ENCODE results near the gene DUSP18.
"Not testable (repeated sequence)": the region's sequence is repeated elsewhere in the genome, so short reads cannot be mapped to it uniquely, and the experiment has no call there.

Gene DUSP18

GRCh38 chr22:30667494-30668385, at the start of gene DUSP18:
TSS of gene DUSP18 (minus strand) at chr22:30667875. CDS start at chr22:30664003, 3,872 bp downstream.
- TF ChIP-seq CTCF (IDR thresholded peaks at IDR 0.05; ENCODE audit: low read depth, low read length): peak; percentile 37
- H3K4me3 ChIP-seq (replicated peaks in 1 of 2; ENCODE audit: low read depth in 2 of 2, low read length in 2 of 2): peak within 1 kb of the TSS; percentile 88 to 90

GRCh38 chr22:30714062-30714461, 46.4 kb upstream of the DUSP18 start:
- no peak for DNase-seq (ENCODE audit: low read depth in 2 of 2)
- H3K4me3 ChIP-seq (replicated peaks in 1 of 2; ENCODE audit: low read depth in 2 of 2, low read length in 2 of 2): no peak overlapping the region
- TF ChIP-seq CTCF (IDR thresholded peaks at IDR 0.05; ENCODE audit: low read depth, low read length): no peak

More at GRCh38 chr22:30667494-30668385, at the start of gene DUSP18:
- peak; percentile 90 to 91 for DNase-seq (ENCODE audit: low read depth in 2 of 2)

GRCh38 chr22:30712094-30712493, 44.4 kb upstream of the DUSP18 start:
- no peak for DNase-seq (ENCODE audit: low read depth in 2 of 2)
- no peak overlapping the region for H3K4me3 ChIP-seq (replicated peaks in 1 of 2; ENCODE audit: low read depth in 2 of 2, low read length in 2 of 2)
- TF ChIP-seq CTCF (IDR thresholded peaks at IDR 0.05; ENCODE audit: low read depth, low read length): no peak

GRCh38 chr22:30709980-30710379, 42.3 kb upstream of the DUSP18 start:
- not testable (repeated sequence) for H3K4me3 ChIP-seq (replicated peaks in 1 of 2; ENCODE audit: low read depth in 2 of 2, low read length in 2 of 2); DNase-seq (ENCODE audit: low read depth in 2 of 2)

GRCh38 chr22:30705710-30706651, 38.3 kb upstream of the DUSP18 start:
- no peak overlapping the region for H3K4me3 ChIP-seq (replicated peaks in 1 of 2; ENCODE audit: low read depth in 2 of 2, low read length in 2 of 2)
- peak; percentile 29 to 42 for DNase-seq (ENCODE audit: low read depth in 2 of 2)
- TF ChIP-seq CTCF (IDR thresholded peaks at IDR 0.05; ENCODE audit: low read depth, low read length): no peak

GRCh38 chr22:30704978-30705377, 37.3 kb upstream of the DUSP18 start:
- no peak for DNase-seq (ENCODE audit: low read depth in 2 of 2)
- TF ChIP-seq CTCF (IDR thresholded peaks at IDR 0.05; ENCODE audit: low read depth, low read length): no peak
- H3K4me3 ChIP-seq (replicated peaks in 1 of 2; ENCODE audit: low read depth in 2 of 2, low read length in 2 of 2): no peak overlapping the region

- no peak for TF ChIP-seq CTCF (IDR thresholded peaks at IDR 0.05; ENCODE audit: low read depth, low read length)
- H3K4me3 ChIP-seq (replicated peaks in 1 of 2; ENCODE audit: low read depth in 2 of 2, low read length in 2 of 2): no peak overlapping the region
- DNase-seq (ENCODE audit: low read depth in 2 of 2): no peak
Observed at GRCh38 chr22:30702856-30703255, 35.2 kb upstream of the DUSP18 start.

All from cardiac fibroblast (primary cell).